ENCODE measurements around the gene GTF2E1.
"Not testable (repeated sequence)": the region's sequence is repeated elsewhere in the genome, so short reads cannot be mapped to it uniquely, and the experiment has no call there.

Gene GTF2E1

DNA sequence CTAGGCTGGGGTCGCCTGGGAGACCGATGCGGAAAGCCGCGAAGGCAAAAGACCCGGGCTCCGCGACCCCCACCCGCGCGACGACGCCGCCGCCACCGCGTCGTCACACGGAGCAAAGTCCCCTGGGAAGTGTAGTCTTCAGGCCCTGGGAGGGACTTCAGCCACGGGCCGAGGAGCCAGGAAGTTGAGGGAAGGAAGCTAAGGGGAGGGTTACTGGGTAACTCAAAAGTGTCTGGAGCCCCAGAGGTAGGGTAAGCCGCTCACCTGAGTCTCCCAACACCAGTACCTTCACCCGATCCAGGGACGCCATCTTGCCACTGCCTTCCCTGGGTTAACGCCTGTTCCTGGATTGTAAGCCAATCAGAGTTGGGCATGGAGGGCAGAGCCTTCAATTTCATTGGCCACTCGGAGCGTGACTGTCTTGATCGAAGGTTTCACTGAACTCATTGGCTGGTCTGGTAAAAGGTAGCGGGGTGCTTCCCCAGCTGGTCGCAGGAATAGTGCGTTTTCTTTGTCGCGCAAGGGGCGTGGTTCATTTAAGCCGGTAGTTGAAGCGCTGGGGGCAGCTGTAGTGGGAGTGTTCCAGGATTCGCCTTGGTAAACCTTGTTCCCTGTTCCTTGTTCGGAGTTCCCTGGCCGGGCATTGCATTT, at the start of gene GTF2E1, which contains the start of gene RABL3:
GTF2E1 (plus strand) TSS at position 547 of the 651 bp plus-strand sequence. CDS start 7,809 bp downstream, outside the sequence.
RABL3 (minus strand) TSS at position 319 of the 651 bp plus-strand sequence; CDS start at position 310, 9 bp downstream.
- peak; percentile 100 for FAIRE-seq

DNA sequence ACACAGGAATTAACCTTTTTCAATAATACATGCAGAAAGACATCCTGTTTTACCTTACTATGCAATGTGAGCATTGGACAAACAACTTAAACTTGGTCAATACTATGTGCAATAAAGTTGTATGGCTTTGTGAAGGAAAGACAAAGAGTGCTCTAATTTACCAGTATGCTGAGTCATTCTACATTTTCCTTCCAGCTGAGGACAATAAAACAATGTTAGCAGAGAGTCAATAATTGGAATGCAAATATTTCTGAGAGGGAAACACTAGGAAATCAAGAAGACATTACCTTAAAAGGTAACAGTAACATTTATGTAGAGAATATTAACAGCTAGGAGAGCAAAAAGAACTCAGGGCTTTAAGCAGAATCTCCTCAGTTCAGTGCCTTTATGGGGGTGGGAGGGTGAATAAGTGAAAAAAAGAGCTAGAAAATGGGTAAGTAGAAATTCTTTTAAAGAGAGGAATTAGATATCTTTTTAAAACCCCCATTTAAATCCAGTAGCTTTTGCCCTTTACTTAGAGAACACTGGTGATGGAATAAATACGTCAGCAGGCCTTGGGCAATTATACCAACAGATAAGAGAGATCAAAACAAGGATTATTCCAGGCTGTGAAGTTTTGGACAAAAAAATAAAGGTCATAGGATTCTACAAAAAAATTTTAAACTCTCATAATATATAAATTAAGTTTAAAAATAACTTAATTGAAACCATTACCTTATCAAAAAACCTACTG, 48.9 kb upstream of the GTF2E1 start:
- peak; percentile 74 for FAIRE-seq

DNA sequence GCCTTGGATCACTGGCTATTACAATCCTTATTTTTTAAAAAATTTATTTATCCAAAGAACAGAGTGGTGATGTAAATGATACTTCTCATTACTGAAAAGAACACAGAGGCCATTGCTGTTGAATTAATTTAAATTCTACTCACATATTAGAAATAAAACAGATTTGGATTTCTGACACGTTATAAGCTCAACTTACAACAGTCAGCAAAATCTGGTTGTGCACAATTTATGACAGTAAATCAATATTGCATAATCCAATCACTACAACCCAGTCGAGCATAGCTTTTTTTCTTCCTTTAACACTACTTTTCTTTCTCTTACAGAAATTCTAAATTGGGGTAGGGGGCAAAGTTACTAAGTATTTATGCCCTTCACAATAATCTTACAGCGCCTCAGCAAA, 43.2 kb upstream of the GTF2E1 start:
- FAIRE-seq, result peak; percentile 92

DNA sequence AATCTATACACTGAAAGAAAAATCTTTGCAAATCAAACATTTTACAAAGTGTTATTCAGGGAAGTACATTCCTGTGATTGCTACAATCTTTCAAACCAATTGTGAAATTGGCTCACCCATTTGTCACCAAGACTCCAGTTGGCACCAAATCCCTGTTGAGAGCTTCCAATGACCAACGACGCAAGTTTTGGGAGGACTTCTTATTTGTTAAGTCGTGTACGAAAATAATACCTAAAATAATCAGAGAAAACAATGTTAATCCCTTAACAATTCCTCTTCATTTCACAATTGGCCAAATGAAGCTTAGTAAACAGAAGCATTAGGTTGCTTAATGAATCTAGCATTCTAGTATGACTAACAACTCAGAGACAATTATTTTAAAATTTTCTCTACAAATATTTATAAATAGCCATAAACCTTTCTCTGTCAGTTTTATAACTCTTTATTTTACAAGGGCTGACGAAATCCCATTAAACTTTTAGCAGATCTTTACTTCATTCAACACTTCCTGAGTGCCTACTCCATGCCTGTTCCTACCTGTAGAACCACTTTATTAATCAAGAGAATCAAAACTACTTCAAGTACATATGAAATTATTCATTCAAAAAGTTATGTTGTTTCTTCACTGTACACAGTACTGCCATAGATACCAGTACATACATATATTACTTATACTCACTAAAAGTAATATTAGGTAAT, 36.5 kb upstream of the GTF2E1 start:
- FAIRE-seq, result peak; percentile 43

DNA sequence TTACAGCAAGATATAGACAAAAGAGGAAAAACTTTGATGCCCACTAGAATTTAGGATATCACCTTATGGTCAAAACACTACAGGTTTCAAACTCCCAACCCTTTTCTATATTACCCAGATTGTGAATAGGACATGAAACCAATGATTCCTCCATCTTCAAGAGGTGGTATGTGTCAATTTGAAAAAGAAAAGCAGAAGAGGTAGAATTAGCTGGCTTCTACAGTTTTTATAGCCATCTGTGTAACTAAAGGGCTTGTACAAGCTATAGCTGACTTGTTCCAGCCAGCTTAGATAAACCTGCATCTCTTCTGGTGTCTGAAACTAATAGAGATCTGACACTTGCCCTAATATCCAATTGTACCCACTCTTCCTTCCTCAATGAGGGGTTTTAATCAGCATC, 35.6 kb upstream of the GTF2E1 start:
- FAIRE-seq, result no peak

DNA sequence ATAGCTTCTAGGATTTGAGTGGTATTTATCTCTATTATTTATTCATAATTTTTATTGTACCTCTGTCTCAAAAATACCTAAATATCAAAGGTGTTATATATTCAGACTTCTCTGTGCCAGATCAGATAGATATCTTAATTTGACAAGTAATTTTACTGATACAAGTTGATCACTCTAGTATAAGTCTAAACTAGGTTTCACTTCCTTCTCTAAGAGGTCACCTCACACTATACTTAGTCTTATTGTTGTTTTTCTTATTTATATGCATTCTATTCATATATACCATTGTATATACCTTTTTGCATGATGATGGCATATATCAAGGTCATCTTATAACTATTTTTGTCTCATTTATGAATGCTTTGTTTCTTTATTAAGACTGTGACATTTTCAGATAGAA, 34.1 kb upstream of the GTF2E1 start:
- peak; percentile 30 for FAIRE-seq

DNA sequence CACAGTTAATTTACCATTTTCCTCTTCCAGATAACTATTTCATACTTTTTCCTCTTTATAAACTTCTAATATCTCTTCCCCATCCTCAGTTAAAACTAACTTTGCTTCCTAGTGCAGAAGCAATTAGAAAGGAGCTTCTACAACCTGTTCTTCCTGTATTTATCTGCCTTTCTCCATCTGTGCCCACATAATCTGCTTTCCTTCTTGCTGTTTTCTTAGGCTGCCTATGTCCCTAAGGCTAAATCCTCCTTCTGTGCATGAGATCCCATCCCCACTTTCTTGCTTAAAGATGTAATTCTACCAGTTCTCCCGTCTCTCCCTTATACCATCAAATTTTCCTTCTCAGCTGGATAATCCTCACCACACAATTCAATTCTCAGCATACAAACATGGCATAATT, 32.2 kb upstream of the GTF2E1 start:
- FAIRE-seq, result no peak

DNA sequence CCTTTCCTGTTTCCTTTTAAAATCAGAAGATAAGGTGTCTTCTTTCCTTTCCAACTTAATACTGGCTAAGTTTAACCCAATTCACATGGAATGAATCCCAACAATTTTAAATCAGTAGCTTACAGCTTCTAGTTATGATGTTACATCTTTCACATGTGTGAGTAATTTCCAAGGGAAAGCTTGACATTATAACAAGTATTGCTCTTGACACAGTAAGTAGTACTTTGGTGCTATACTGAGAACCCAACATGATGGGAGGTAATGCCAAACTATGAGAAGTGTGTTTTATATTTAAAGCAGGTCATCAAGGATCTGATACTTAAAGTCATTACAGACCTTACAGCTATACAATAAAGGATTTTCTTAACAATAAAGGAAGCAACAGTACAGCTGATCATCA, 29.3 kb upstream of the GTF2E1 start:
- no peak for FAIRE-seq

DNA sequence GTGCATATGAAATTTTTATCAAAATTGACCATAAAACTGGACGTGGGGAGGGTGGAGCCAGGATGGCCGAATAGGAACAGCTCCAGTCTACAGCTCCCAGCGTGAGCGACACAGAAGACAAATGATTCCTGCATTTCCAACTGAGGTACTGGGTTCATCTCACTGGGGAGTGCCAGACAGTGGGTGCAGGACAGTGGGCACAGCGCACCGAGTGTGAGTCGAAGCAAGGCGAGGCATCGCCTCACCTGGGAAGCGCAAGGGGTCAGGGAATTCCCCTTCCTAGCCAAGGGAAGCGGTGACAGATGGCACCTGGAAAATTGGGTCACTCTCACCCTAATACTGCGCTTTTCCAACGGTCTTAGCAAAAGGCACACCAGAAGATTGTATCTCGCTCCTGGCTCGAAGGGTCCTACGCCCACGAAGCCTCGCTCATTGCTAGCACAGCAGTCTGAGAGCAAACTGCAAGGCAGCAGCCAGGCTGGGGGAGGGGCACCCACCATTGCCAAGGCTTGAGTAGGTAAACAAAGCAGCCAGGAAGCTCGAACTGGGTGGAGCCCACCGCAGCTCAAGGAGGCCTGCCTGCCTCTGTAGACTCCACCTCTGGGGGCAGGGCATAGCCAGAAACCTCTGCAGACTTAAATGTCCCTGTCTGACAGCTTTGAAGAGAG, 23.2 kb upstream of the GTF2E1 start:
- not testable (repeated sequence) for FAIRE-seq

DNA sequence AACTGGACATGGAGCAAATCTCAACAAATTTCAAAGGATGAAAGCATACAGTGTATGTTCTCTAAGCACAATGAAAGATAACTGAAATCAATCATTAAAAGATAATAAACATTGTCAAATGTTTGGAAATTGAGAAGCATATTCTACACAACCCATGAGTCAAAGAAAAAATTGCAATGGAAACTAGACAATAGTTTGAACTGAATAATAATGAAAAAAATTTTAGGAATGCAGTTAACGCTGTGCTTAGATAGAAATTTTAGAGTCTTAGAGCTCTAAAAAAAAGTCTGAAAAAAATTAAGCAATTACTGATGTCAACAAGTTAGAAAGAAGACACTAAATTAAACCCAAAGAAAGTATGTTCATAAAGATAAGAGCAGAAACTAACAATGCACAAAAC, 15.8 kb upstream of the GTF2E1 start:
- no peak for FAIRE-seq

DNA sequence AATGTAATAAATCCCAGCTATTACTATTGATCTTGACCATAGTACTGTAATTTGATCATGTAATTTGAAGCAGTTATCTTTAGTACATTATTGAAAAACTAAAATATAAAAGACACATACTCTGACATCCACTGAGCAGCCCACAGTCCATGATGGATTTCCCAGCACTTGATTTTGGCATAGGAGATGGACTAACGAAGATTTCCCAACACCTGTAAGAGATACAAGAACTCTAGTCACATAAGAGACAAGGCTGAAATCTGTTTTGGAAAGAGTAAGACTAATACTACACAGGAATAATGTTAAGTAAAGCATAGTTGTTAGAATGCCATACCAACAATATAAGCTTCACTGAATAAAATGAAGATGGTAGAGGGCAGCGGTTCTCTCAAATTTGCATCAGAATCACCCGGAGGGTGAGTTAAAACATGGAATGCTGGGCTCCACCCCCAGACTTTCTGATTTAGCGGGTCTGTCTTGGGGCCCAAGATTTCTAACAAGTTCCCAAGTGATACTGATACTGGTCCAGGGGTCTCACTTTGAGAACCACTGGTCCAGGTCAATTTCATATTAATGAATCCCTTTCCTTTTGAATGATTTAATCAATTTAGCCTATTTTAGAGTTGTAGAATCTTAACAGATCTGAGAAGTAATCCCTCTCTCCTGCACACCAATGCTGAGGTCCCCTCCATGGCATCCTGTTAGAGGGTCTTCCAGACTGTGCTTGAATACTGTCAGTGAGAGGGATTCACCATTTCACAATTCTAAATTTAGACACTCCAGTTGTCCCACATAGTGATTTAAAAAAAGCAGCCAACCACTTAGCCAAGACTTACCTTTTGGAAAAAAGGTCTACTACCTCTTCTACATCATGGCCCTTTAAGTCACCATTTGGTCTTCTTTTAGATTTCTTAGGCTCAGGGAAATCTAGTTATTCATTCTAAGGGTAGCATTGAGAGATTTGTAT, 11.7 kb upstream of the GTF2E1 start:
- FAIRE-seq, result no peak

DNA sequence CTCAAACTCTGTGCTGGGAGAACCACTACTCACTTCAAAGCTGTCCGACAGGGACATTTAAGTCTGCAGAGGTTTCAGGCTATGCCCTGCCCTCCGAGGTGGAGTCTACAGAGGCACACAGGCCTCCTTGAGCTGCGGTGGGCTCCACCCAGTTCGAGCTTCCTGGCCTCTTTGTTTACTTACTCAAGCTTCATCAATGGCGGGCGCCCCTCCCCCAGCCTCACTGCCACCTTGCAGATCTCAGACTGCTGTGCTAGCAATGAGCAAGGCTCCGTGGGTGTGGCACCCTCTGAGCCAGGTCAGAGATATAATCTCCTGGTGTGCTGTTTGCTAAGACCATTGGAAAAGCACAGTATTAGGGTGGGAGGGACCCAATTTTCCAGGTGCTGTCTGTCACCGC, 4.5 kb upstream of the GTF2E1 start:
- not testable (repeated sequence) for FAIRE-seq

DNA sequence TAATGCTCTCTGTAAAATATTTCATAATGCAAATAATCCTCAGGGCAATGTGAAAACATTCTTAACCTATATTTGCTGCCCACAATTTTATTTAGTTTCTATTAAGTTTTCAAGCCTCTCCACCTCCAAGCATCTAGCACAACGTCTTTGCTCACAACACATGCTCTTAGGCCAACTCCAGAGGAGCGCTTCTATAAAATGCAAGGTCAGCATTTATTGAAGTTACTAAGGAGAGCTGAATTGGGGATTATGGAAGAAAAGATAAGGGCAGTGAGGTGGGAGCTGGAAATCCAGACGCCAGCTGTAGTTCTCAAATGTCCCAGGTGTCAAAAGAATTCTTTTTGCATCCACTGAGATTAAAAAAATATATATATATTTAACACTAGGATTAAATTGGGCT, 1.2 kb upstream of the GTF2E1 start:
- FAIRE-seq, result no peak

DNA sequence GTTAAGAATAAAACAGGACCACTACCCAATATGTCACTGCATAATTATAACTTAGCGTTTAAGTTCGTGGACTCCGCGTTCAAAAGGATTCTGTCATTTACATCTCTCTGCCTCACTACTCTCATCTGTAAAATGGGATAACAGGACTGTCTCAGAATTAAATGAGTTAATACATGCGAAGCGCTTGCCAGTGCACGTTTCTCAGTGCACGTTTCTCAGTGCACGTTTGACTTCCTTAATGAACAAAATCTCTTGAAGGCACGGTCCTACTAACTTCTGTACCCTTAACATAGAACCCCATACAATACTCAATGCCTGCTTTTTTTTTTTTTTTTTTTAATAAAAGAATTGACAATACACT, 727 bp upstream of the GTF2E1 start:
- FAIRE-seq, result peak; percentile 79

DNA sequence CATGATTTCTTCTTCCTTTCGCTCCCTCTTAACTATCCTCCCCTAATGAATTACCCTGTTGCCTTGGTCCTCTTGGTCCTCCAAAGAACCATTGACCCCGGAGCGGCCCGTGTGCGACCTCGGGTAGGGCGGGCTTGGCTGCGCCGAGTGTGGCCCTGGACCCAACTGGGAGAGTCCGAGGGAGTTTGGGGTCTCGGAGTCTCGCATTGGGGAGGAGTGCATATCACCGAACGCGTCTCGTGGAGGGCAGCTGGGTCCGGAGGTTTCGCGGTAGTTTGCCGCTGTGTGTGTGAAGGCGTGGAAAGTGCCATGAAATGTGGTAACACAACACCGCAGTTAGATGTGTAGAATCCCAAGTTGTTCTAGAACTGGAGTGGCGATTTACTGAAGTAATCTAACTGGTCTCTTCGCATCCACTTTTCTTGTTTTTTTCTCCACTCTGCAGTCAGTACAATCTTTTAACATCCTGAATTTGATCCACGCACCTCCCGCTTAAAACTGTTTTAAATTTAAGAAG, 363 bp downstream of the GTF2E1 start:
- FAIRE-seq, result no peak

DNA sequence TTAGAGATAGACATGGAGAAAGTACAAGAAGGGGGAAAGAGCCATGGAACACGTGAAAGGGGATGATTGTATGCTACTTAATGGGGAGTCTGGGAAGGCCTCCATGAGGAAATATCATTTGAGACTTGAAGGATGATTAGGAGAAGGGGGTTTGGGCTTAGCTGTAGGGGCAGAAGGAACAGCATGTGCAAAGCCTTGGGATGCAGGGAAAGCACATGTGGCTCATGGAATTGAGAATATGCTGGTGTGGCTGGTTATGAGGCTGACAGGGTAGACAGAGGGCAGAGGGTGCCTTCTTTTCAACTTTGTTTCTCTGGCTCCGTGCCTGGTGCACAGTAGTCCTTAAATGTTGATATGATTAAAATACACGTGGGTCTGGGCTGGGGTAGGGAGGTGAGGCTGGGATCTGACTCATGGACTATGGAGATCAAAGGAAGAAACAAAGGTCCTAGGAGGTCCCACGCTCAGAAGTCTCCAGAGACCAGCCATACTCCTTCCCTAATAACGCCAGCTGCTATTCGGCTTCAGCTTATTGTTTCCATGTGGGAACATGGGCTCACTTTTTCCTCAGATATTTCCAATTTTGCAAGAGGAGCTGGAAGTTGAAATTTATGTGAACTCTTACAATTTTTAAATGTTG, 1.1 kb downstream of the GTF2E1 start:
- FAIRE-seq, result no peak

DNA sequence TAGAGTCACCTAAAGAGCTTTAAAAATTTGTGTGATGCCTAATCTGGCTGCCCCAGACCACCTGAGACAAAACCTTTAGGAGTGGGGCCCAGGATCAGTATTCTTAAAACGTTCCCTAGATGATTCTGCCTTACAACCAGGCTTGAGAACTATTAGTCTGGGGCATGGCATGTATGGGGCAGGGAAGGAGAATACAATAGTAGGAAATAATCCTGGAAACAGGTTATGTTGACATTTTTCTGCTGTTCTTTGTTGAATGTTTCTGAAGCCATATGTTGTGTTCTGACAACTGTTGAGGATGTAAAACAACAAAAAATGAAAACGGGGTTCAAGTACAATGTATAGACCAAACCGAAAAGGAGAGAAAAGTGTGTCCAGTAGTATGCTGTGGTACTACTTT, 2.9 kb downstream of the GTF2E1 start:
- no peak for FAIRE-seq

DNA sequence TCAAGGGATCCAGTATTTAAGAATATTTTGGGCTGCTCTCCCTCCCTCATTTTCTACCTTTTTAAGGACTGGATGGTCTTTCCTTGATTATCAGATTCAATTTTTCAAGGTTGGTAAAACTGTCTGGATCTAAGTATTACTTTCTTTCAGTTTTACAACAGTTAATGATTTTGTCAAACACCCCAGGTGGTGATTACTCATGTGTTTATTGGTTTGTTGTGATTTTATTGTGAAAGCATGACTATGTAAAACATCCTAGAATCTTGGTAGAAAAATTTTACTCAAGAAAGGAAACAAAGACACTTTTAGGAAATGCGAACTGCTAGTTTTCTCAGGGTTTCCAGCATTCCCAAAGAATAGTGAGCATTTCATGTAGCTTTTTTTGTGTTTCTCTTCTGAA, 7.3 kb downstream of the GTF2E1 start:
- no peak for FAIRE-seq

DNA sequence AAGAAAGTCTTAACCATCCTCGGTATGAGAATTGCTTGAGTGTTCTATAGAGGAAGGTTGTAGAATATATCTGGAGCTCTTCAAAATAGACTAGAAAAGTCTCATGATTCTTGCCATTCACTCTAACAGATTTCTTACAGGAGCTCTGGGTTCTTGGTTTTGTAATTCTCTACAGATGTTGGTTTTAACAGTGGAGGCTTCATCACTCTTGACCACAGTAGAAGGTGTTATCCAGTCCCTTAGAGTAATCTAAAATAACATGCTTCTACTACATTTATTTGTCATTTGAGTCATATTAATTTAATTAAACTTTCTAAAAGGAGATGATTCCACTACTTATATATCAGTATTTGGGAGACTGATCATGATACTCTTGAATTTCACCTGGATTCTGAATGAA, 9.7 kb downstream of the GTF2E1 start:
- no peak for FAIRE-seq

DNA sequence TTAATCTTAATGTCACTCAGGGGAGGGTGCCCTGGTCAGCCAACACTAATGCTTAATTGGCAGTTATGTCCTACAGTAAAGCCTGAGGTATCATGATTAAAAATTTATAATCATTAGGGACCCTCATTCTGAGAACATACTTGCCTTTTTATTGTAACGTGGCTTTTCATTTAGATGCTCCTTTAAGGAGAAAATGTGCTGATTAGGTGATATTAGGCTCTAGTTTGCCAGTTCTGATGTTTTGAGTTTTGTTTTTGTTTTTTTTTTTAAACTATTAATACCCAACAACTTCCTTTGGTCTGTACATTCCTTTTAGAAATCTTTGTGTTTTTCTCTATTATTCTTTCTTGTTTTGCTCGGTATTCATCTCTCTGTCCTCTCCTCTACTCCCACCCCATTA, 10.3 kb downstream of the GTF2E1 start:
- no peak for FAIRE-seq

DNA sequence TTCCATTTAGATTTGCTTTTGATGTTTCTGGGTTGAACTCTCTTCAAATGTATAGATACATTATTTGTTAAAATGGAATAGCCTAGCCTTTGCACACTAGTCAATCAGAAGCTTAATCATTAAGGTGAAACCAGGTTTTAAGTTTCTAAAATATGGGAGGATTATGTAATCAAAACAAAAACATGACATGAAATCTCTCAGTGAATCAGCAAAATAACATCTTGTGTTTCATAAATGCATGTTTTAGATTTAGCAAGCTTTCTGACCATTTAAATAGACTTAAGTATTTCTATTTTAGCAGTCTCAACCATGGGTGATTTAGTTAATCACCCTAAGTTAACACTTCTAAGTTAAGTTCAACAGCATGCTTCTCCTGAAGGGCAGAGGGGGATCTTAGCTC, 11.3 kb downstream of the GTF2E1 start:
- no peak for FAIRE-seq

Measured in islet of Langerhans (tissue), 1 donor.